Hepatocyte (in vitro differentiated cells): ENCODE data around the gene TBC1D4. TPM values are rescaled to one million over a fixed set of nuclear protein-coding genes. Genes with fewer than 3 reads are reported as not detected.

ENCODE experiments used
- DNase-seq: peaks from one replicate; pipeline ENCODE4 v3.0.0-alpha.2; 2016; ENCODE audit warnings: low spot score
- H2AFZ ChIP-seq: fragments of 200-600 bp; sonication (generic); 2 replicates; pipeline ENCODE4 v1.6.0; 2016; ENCODE audit warnings: antibody characterized with exemption, mild to moderate bottlenecking
- H3K27ac ChIP-seq: fragments of 200-600 bp; sonication (generic); 2 replicates; pipeline ENCODE4 v1.5.1; 2016; ENCODE audit warnings: mild to moderate bottlenecking
- H3K27me3 ChIP-seq: fragments of 200-600 bp; sonication (generic); 2 replicates; pipeline ENCODE4 v1.6.1; 2016
- H3K36me3 ChIP-seq: fragments of 200-600 bp; sonication (generic); replicated peaks from 2 replicates; pipeline ENCODE4 v1.5.1; 2016; ENCODE audit warnings: low read depth; ENCODE audit not compliant: insufficient read depth
- H3K4me1 ChIP-seq: fragments of 200-600 bp; sonication (generic); 2 replicates; pipeline ENCODE4 v1.5.1; 2016; ENCODE audit warnings: mild to moderate bottlenecking, moderate library complexity; ENCODE audit not compliant: insufficient read depth
- H3K4me2 ChIP-seq: fragments of 200-600 bp; sonication (generic); 2 replicates; pipeline ENCODE4 v1.6.0; 2016
- H3K4me3 ChIP-seq: fragments of 200-600 bp; sonication (generic); 2 replicates; pipeline ENCODE4 v1.5.1; 2016; ENCODE audit warnings: mild to moderate bottlenecking
- H3K79me2 ChIP-seq: fragments of 200-600 bp; sonication (generic); 2 replicates; pipeline ENCODE4 v1.6.0; 2017; ENCODE audit warnings: mild to moderate bottlenecking
- H3K9me2 ChIP-seq: fragments of 200-600 bp; sonication (generic); replicated peaks from 2 replicates; pipeline ENCODE4 v1.6.0; 2017; ENCODE audit warnings: mild to moderate bottlenecking; ENCODE audit not compliant: insufficient read depth
- H3K9me3 ChIP-seq: fragments of 200-600 bp; sonication (generic); 2 replicates; pipeline ENCODE4 v1.5.1; 2016; ENCODE audit warnings: low read depth, mild to moderate bottlenecking
- H4K20me1 ChIP-seq: fragments of 200-600 bp; sonication (generic); 2 replicates; pipeline ENCODE4 v1.6.0; 2016; ENCODE audit warnings: mild to moderate bottlenecking; ENCODE audit not compliant: insufficient read depth, poor library complexity, severe bottlenecking
- CTCF ChIP-seq: fragments of 200-600 bp; sonication (generic); IDR thresholded peaks from 2 replicates; pipeline ENCODE4 v1.5.1; 2016; ENCODE audit warnings: antibody characterized with exemption, mild to moderate bottlenecking; ENCODE audit not compliant: poor library complexity
- EZH2 ChIP-seq: fragments of 200-600 bp; sonication (generic); IDR thresholded peaks from 2 replicates; pipeline ENCODE4 v1.6.1; 2016; ENCODE audit warnings: antibody characterized with exemption, mild to moderate bottlenecking, borderline replicate concordance
- EZH2phosphoT487 ChIP-seq: fragments of 200-600 bp; sonication (generic); IDR thresholded peaks from one replicate; pipeline ENCODE4 v1.6.1; 2018; ENCODE audit warnings: antibody characterized with exemption, mild to moderate bottlenecking, low read depth, moderate library complexity; ENCODE audit not compliant: unreplicated experiment, severe bottlenecking
- WGBS: methylation state at CpG from one replicate; pipeline ENCODE4 v1.1.6; 2016; ENCODE audit warnings: low lambda C conversion rate; ENCODE audit errors: missing lambda C conversion rate; 5-methylcytosine and 5-hydroxymethylcytosine counted together
- polyA plus RNA-seq: library from polyadenylated mRNA; unstranded; fragments of >200 nt; fragmentation: Nextera tagmentation; extraction: Ambion mirVana; gene quantifications from 2 replicates; pipeline ENCODE4 v1.2.1, GENCODE V29; 2016
- total RNA-seq: library from RNA; depleted of rRNA; stranded (reverse); fragments of >200 nt; gene quantifications from 2 replicates; pipeline ENCODE4 v1.2.3, GENCODE V29; 2014

TBC1D4 gene
- total and polyA plus RNA-seq, 2 experiments from 2014 or later = 7.6 to 17.1 TPM

- H3K4me3 ChIP-seq = no peak overlapping the region
- no peaks in the 10 kb centered on the region for H4K20me1 ChIP-seq
- H2AFZ ChIP-seq = no peak overlapping the region
- no peaks in the 10 kb centered on the region for H3K27me3 ChIP-seq
- TF ChIP-seq CTCF (no peak), EZH2phosphoT487 (no peak), EZH2 (no peak)
- peak overlapping the region; percentile 18 for H3K27ac ChIP-seq
- DNase-seq = peak; percentile 29
- no peaks in the 10 kb centered on the region for H3K9me2 ChIP-seq
- peaks cover 9% of the 10 kb centered on the region for H3K4me1 ChIP-seq
- H3K9me3 ChIP-seq = no peaks in the 10 kb centered on the region
- no peaks in the 10 kb centered on the region for H3K36me3 ChIP-seq
- WGBS = 27% methylated on average over 3 of the region's 3 CpGs
- peak overlapping the region; percentile 23 for H3K4me2 ChIP-seq
- peaks cover 8% of the 10 kb centered on the region for H3K79me2 ChIP-seq
These were observed 113.8 kb downstream of the TBC1D4 start for GRCh38 chr13:75368167-75368566.

- WGBS = 70% methylated on average over 3 of the region's 3 CpGs
- Histone ChIP-seq H3K4me1 (peaks cover 3% of the 10 kb centered on the region), H4K20me1 (no peaks in the 10 kb centered on the region), H2AFZ (no peak overlapping the region), H3K36me3 (no peaks in the 10 kb centered on the region), H3K9me3 (no peaks in the 10 kb centered on the region), H3K27ac (no peak overlapping the region), H3K4me2 (no peak overlapping the region), H3K79me2 (peaks cover 8% of the 10 kb centered on the region), H3K27me3 (no peaks in the 10 kb centered on the region), H3K9me2 (no peaks in the 10 kb centered on the region), H3K4me3 (no peak overlapping the region)
- no peak for DNase-seq
- TF ChIP-seq CTCF = no peak
These were observed 115.3 kb downstream of the TBC1D4 start for GRCh38 chr13:75366380-75367280.

- H3K4me3 ChIP-seq = no peak overlapping the region
- no peaks in the 10 kb centered on the region for H3K27me3 ChIP-seq
- H3K4me2 ChIP-seq = no peak overlapping the region
- no peaks in the 10 kb centered on the region for H4K20me1 ChIP-seq
- no peaks in the 10 kb centered on the region for H3K9me3 ChIP-seq
- 88% methylated on average over 5 of the region's 5 CpGs for WGBS
- no peaks in the 10 kb centered on the region for H3K36me3 ChIP-seq
- peaks cover 3% of the 10 kb centered on the region for H3K4me1 ChIP-seq
- H3K27ac ChIP-seq = no peak overlapping the region
- H2AFZ ChIP-seq = no peak overlapping the region
- TF ChIP-seq CTCF = no peak
- TF ChIP-seq EZH2phosphoT487 = no peak
- TF ChIP-seq EZH2 = no peak
- peaks cover 8% of the 10 kb centered on the region for H3K79me2 ChIP-seq
- no peaks in the 10 kb centered on the region for H3K9me2 ChIP-seq
- DNase-seq = no peak
These were observed 116.2 kb downstream of the TBC1D4 start for GRCh38 chr13:75365724-75366173.
